Testis (tissue), 3 donors: ENCODE data around the gene MAP7. TPM values are rescaled to one million over a fixed set of nuclear protein-coding genes. Genes with fewer than 3 reads are reported as not detected.

Source experiments
- DNase-seq: peaks from one replicate; pipeline ENCODE4 v3.0.0-alpha.2; 2019
- H3K27ac ChIP-seq, 2 donors: fragments of 200-600 bp; sonication (generic); one replicate each; pipeline ENCODE4 v1.5.1; 2019
- H3K27me3 ChIP-seq: fragments of 200-600 bp; sonication (generic); one replicate; pipeline ENCODE4 v1.5.1; 2019
- H3K36me3 ChIP-seq: fragments of 200-600 bp; sonication (generic); one replicate; pipeline ENCODE4 v1.5.1; 2017; ENCODE audit warnings: low read depth; ENCODE audit errors: missing control alignments
- H3K4me1 ChIP-seq: fragments of 200-600 bp; sonication (generic); one replicate; pipeline ENCODE4 v1.5.1; 2019
- H3K4me3 ChIP-seq, 2 donors: fragments of 200-600 bp; sonication (generic); one replicate each; pipeline ENCODE4 v1.5.1; 2017 to 2019
- H3K9me3 ChIP-seq: fragments of 200-600 bp; sonication (generic); one replicate; pipeline ENCODE4 v1.5.1; 2017
- POLR2A ChIP-seq: fragments of 450-650 bp; IDR thresholded peaks from one replicate; pipeline ENCODE4 v1.6.1; 2017; ENCODE audit warnings: antibody characterized with exemption, mild to moderate bottlenecking, moderate library complexity
- WGBS, 2 donors: methylation state at CpG; one replicate each; pipeline ENCODE4 v1.1.5; 2018; 5-methylcytosine and 5-hydroxymethylcytosine counted together
- intact Hi-C: fragments of 100-400 bp; cut with DNase I; formaldehyde crosslinking; loops from one replicate; pipeline ENCODE4 v1.15.1; 2023; ENCODE audit warnings: low total_unique reads
- polyA plus RNA-seq: library from polyadenylated mRNA; stranded (reverse); fragments of 350-450 nt; fragmentation: Illumina TruSeq; extraction: RNeasy Lipid Tissue Mini Kit (QIAGEN cat#74804); gene quantifications from one replicate; pipeline ENCODE4 v1.2.3, GENCODE V29; 2014; ENCODE audit warnings: low read depth, low replicate concordance; ENCODE audit not compliant: insufficient read depth
- total RNA-seq, 2 donors: library from RNA; depleted of rRNA; stranded (reverse); fragments of >200 nt; gene quantifications; one replicate each; pipeline ENCODE4 v1.2.3, GENCODE V29; 2016
- TF ChIP-seq, protein P1 (sequence below), 3 experiments: fragments of 450-650 bp in 2 of 3; fragments of 200-600 bp in 1 of 3; sonication (generic) in 1 of 3; IDR thresholded peaks; one replicate each; pipeline ENCODE4 v1.5.1; 2016 to 2019; ENCODE audit warnings: antibody characterized with exemption in 3 of 3, mild to moderate bottlenecking in 2 of 3, moderate library complexity in 1 of 3

MAP7 gene
- total and polyA plus RNA-seq, 3 donors from 2014 or later = 38.5 to 61.4 (median 48.7) TPM

DNA sequence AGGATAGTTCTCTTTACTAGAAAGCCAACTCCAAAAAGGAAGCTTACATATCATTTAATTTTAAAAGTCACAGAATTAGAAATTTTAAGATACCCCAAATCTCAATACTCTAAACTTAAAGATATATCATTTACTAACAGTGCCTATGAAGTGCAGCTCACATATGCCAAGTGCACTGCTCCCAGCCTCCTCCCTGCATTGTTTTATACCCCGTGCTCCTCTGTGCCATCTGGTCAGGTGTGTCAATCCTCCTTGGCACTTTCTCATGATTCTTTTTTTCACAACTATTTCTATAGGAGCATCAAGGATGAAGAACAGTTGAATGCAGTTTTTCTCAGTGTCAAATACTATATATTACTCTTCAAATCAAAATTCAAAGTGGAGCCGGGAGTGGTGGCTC, 8.8 kb downstream of the MAP7 start:
- H3K27me3 ChIP-seq = no peaks in the 10 kb centered on the region
- no peak overlapping the region for H3K27ac ChIP-seq
- H3K4me3 ChIP-seq = no peak overlapping the region
- no peaks in the 10 kb centered on the region for H3K4me1 ChIP-seq
- intact Hi-C loops = no loop called here
- no peak for TF ChIP-seq POLR2A
- TF ChIP-seq, protein P1, sequence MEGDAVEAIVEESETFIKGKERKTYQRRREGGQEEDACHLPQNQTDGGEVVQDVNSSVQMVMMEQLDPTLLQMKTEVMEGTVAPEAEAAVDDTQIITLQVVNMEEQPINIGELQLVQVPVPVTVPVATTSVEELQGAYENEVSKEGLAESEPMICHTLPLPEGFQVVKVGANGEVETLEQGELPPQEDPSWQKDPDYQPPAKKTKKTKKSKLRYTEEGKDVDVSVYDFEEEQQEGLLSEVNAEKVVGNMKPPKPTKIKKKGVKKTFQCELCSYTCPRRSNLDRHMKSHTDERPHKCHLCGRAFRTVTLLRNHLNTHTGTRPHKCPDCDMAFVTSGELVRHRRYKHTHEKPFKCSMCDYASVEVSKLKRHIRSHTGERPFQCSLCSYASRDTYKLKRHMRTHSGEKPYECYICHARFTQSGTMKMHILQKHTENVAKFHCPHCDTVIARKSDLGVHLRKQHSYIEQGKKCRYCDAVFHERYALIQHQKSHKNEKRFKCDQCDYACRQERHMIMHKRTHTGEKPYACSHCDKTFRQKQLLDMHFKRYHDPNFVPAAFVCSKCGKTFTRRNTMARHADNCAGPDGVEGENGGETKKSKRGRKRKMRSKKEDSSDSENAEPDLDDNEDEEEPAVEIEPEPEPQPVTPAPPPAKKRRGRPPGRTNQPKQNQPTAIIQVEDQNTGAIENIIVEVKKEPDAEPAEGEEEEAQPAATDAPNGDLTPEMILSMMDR (IDR thresholded peaks at IDR 0.05) = no peak
- 90 to 94% methylated on average over 2 of the region's 2 CpGs for WGBS, 2 donors
- no peak for DNase-seq
- H3K9me3 ChIP-seq = no peaks in the 10 kb centered on the region
- no peaks in the 10 kb centered on the region for H3K36me3 ChIP-seq

DNA sequence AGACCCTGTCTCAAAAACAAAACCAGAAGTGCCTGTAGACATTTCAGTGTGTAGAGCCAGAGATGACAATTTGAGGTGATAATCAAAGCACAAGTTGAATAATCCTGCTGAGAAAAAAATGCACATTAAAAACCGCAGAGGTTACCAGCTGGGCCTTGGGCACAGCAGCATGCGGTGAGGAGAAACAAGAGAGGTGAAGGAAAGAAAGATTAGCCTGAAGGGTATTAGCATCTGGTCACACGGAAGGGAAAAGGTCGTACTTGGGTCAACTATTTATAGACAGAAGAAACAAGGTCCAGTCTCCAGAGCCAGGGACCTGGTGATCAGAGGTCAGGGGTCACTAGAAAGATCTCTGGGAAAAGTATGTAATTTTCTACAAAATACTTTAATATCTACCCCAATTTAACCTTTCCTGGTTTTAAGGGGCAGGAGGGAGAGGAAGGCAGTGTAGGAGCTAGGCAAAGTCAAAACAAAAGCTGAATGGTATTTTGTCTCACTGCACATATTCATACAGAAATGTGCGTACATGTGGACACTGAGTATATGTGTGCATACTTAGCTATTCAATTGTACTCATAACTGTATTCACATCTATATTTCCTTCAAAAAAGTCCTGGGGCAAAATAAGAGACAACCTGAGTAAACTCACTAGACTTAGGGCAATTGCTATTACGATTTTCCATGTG, 10.1 kb downstream of the MAP7 start:
- intact Hi-C loops = no loop called here
- H3K27ac ChIP-seq = no peak overlapping the region
- H3K36me3 ChIP-seq = no peaks in the 10 kb centered on the region
- H3K4me3 ChIP-seq = no peak overlapping the region
- TF ChIP-seq POLR2A = no peak
- TF ChIP-seq, protein P1 (IDR thresholded peaks at IDR 0.05) = no peak
- DNase-seq = no peak
- no peaks in the 10 kb centered on the region for H3K4me1 ChIP-seq
- H3K9me3 ChIP-seq = no peaks in the 10 kb centered on the region
- 71 to 72% methylated on average over 6 of the region's 6 CpGs for WGBS, 2 donors
- H3K27me3 ChIP-seq = no peaks in the 10 kb centered on the region

DNA sequence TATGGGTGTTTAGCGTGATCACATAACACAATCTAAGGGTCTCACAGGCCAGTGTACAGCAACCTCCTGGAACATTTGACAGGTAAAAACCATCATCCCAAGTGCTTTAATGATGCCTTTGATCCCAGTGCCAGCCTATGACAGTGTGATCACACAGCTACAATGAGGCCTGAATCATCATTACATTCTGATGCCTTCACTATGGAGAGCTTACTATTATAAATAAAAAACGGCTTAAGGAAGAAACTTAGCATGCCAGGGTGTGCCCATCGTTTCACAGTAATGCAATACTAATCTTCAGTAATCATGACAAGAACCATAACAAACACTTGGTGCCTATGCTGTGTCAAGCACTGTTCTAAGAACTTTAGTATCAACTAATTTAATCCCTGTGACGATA, 11.4 kb downstream of the MAP7 start:
- Histone ChIP-seq H3K4me3 (no peak overlapping the region), H3K27ac (no peak overlapping the region), H3K36me3 (no peaks in the 10 kb centered on the region), H3K4me1 (no peaks in the 10 kb centered on the region), H3K27me3 (no peaks in the 10 kb centered on the region), H3K9me3 (no peaks in the 10 kb centered on the region)
- intact Hi-C loops = no loop called here
- WGBS, 2 donors = 89 to 95% methylated on average over 4 of the region's 4 CpGs
- TF ChIP-seq POLR2A = no peak
- TF ChIP-seq, protein P1 (IDR thresholded peaks at IDR 0.05) = no peak
- no peak for DNase-seq

DNA sequence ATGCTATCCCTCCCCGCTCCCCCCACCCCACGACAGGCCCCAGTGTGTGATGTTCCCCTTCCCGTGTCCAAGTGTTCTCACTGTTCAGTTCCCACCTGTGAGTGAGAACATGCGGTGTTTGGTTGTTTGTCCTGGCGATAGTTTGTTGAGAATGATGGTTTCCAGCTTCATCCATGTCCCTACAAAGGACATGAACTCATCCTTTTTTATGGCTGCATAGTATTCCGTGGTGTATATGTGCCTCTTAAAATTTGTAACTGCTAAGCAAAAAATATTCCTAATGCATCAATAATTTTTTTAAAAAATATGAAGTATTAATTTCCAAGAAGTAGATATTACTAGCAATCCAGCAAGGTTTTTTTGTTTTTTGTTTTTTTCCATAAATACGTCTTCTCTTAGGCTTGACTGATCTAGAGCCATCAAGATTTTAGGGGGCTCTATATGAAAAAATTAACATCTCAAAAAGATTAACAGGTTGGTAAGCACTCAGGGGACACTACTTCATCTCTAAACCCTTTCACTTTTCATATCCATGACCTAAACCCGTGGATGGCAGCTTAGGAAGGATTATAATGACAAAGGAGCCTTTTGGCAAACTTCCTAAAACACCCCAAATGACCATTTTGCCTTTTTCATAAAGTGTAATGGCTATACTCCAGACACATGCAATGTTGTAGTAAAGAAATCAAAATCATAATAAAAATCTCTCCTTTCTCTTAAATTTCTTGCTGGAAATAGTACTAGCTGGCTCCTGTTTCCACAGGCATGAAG, 14.2 kb downstream of the MAP7 start:
- H3K27me3 ChIP-seq = no peaks in the 10 kb centered on the region
- H3K4me3 ChIP-seq = no peak overlapping the region
- TF ChIP-seq, protein P1 (IDR thresholded peaks at IDR 0.05) = no peak
- no peak for TF ChIP-seq POLR2A
- H3K36me3 ChIP-seq = no peaks in the 10 kb centered on the region
- no peak overlapping the region for H3K27ac ChIP-seq
- H3K9me3 ChIP-seq = no peaks in the 10 kb centered on the region
- H3K4me1 ChIP-seq = no peaks in the 10 kb centered on the region
- WGBS, 2 donors = 93 to 95% methylated on average over 8 of the region's 8 CpGs
- intact Hi-C loops = no loop called here
- no peak for DNase-seq
